H1 (cell line): ENCODE measurements around the gene DDT.
"Not testable (repeated sequence)": the region's sequence is repeated elsewhere in the genome, so short reads cannot be mapped to it uniquely, and the experiment has no call there.

ENCODE experiments used
- ASH2L ChIP-seq: fragments of 200-600, 300-600 bp; sonication (generic); IDR thresholded peaks from one replicate; pipeline ENCODE4 v1.7.1; 2017; ENCODE audit warnings: low read length
- CEBPB ChIP-seq: IDR thresholded peaks from 2 replicates; pipeline ENCODE4 v1.6.1; 2012; ENCODE audit warnings: low read depth, low read length
- CTCF ChIP-seq, 3 experiments: IDR thresholded peaks; 1 replicate in 2 of 3; 2 replicates in 1 of 3; pipeline versions ENCODE4 v1.5.1 to v1.6.1; 2011; ENCODE audit warnings: low read length in 3 of 3, mild to moderate bottlenecking in 3 of 3, inconsistent platforms in 2 of 3, low read depth in 1 of 3, moderate library complexity in 1 of 3; ENCODE audit not compliant: insufficient read depth in 1 of 3; ENCODE audit errors: control extremely low read depth in 1 of 3
- EZH2 ChIP-seq: fragments of 200-600 bp; sonication (generic); IDR thresholded peaks from 2 replicates; pipeline ENCODE4 v1.7.1; 2012; ENCODE audit warnings: low read depth, mild to moderate bottlenecking, moderate library complexity, low read length, inconsistent platforms; ENCODE audit not compliant: severe bottlenecking
- HDAC2 ChIP-seq, 2 experiments: fragments of 300-600 bp in 1 of 2; sonication (generic) in 1 of 2; IDR thresholded peaks; 2 replicates each; pipeline ENCODE4 v1.6.1; 2011 to 2012; ENCODE audit warnings: low read depth in 2 of 2, low read length in 2 of 2, mild to moderate bottlenecking in 2 of 2, moderate library complexity in 2 of 2, borderline replicate concordance in 1 of 2, inconsistent platforms in 1 of 2
- JUN ChIP-seq: IDR thresholded peaks from 2 replicates; pipeline ENCODE4 v1.6.1; 2011; ENCODE audit warnings: low read depth, mild to moderate bottlenecking, improper control_type of control experiment, low read length
- MAX ChIP-seq: IDR thresholded peaks from 2 replicates; pipeline ENCODE4 v1.6.1; 2012; ENCODE audit warnings: inconsistent platforms
- POLR2A ChIP-seq, 2 experiments: IDR thresholded peaks; 1 replicate in 1 of 2; 2 replicates in 1 of 2; pipeline ENCODE4 v1.6.1; 2011; ENCODE audit warnings: low read depth in 2 of 2, low read length in 2 of 2, mild to moderate bottlenecking in 2 of 2; ENCODE audit errors: control extremely low read depth in 1 of 2
- SP1 ChIP-seq: IDR thresholded peaks from 2 replicates; pipeline ENCODE4 v1.6.1; 2011; ENCODE audit warnings: low read depth, low read length
- TAF7 ChIP-seq: optimal IDR thresholded peaks from 2 replicates; pipeline ENCODE3; 2011; ENCODE audit warnings: low read depth, mild to moderate bottlenecking, inconsistent platforms, low read length, moderate library complexity, borderline replicate concordance

- not testable (repeated sequence) for TF ChIP-seq MAX; CEBPB; TAF7; EZH2; JUN; CTCF (IDR thresholded peaks at IDR 0.05; ENCODE audit: control extremely low read depth in 1 of 3, insufficient read depth in 1 of 3, low read depth in 1 of 3, low read length in 3 of 3); SP1; ASH2L; POLR2A (IDR thresholded peaks at IDR 0.05; ENCODE audit: control extremely low read depth in 1 of 2, low read depth in 2 of 2, low read length in 2 of 2); HDAC2 (IDR thresholded peaks at IDR 0.05; ENCODE audit: borderline replicate concordance in 1 of 2, low read depth in 2 of 2, low read length in 2 of 2)
Measured at GRCh38 chr22:23999779-24000178, 25.5 kb upstream of the DDT start.
